Smooth muscle cell (in vitro differentiated cells): Measurements from ENCODE around the gene EMILIN2. TPM values are rescaled to one million over a fixed set of nuclear protein-coding genes. Genes with fewer than 3 reads are reported as not detected.

Experiments
- DNase-seq: peaks from one replicate; lab custom pipeline; 2025; ENCODE audit not compliant: unreplicated experiment; lab: John Stamatoyannopoulos, UW
- H2AFZ ChIP-seq: fragments of 200-600 bp; sonication (generic); 2 replicates; pipeline ENCODE4 v1.6.0; 2016; ENCODE audit warnings: antibody characterized with exemption, low read depth, mild to moderate bottlenecking
- H3F3A ChIP-seq: fragments of 200-600 bp; sonication (generic); 2 replicates; pipeline ENCODE4 v1.6.0; 2017; ENCODE audit warnings: antibody characterized with exemption, low read depth
- H3K27ac ChIP-seq: fragments of 200-600 bp; sonication (generic); 2 replicates; pipeline ENCODE4 v1.5.1; 2016; ENCODE audit warnings: low read depth, mild to moderate bottlenecking
- H3K27me3 ChIP-seq: fragments of 200-600 bp; sonication (generic); 2 replicates; pipeline ENCODE4 v1.6.1; 2016; ENCODE audit warnings: low read depth, mild to moderate bottlenecking
- H3K36me3 ChIP-seq: fragments of 200-600 bp; sonication (generic); 2 replicates; pipeline ENCODE4 v1.5.1; 2016; ENCODE audit warnings: low read depth
- H3K4me1 ChIP-seq: fragments of 200-600 bp; sonication (generic); 2 replicates; pipeline ENCODE4 v1.5.1; 2016; ENCODE audit warnings: low read depth
- H3K4me2 ChIP-seq: fragments of 200-600 bp; sonication (generic); 2 replicates; pipeline ENCODE4 v1.6.0; 2016; ENCODE audit warnings: mild to moderate bottlenecking
- H3K4me3 ChIP-seq: fragments of 200-600 bp; sonication (generic); 2 replicates; pipeline ENCODE4 v1.5.1; 2016; ENCODE audit warnings: mild to moderate bottlenecking
- H3K79me2 ChIP-seq: fragments of 200-600 bp; sonication (generic); 2 replicates; pipeline ENCODE4 v1.6.0; 2016; ENCODE audit warnings: low read depth, mild to moderate bottlenecking
- H3K9ac ChIP-seq: fragments of 200-600 bp; sonication (generic); 2 replicates; pipeline ENCODE4 v1.6.0; 2016; ENCODE audit warnings: low read depth
- H3K9me3 ChIP-seq: fragments of 200-600 bp; sonication (generic); replicated peaks from 2 replicates; pipeline ENCODE4 v1.5.1; 2016; ENCODE audit warnings: low read depth
- H4K20me1 ChIP-seq: fragments of 200-600 bp; sonication (generic); 2 replicates; pipeline ENCODE4 v1.6.0; 2016; ENCODE audit warnings: low read depth
- WGBS: methylation state at CpG from one replicate; pipeline ENCODE4 v1.1.7; 2016; ENCODE audit warnings: low lambda C conversion rate; 5-methylcytosine and 5-hydroxymethylcytosine counted together
- polyA plus RNA-seq: library from polyadenylated mRNA; unstranded; fragments of >200 nt; fragmentation: Nextera tagmentation; extraction: Ambion mirVana; gene quantifications from 2 replicates; pipeline ENCODE4 v1.2.1, GENCODE V29; 2016
- total RNA-seq: library from RNA; depleted of rRNA; stranded (reverse); fragments of >200 nt; gene quantifications from 2 replicates; pipeline ENCODE4 v1.2.3, GENCODE V29; 2014
- TF ChIP-seq, protein P1 (sequence below): fragments of 200-600 bp; sonication (generic); IDR thresholded peaks from 2 replicates; pipeline ENCODE4 v1.5.1; 2017; ENCODE audit warnings: borderline replicate concordance, mild to moderate bottlenecking, antibody characterized with exemption; ENCODE audit not compliant: insufficient read depth, poor library complexity, severe bottlenecking

Gene EMILIN2
- total and polyA plus RNA-seq, 2 experiments from 2014 or later = 6.5 to 22.9 TPM

DNA sequence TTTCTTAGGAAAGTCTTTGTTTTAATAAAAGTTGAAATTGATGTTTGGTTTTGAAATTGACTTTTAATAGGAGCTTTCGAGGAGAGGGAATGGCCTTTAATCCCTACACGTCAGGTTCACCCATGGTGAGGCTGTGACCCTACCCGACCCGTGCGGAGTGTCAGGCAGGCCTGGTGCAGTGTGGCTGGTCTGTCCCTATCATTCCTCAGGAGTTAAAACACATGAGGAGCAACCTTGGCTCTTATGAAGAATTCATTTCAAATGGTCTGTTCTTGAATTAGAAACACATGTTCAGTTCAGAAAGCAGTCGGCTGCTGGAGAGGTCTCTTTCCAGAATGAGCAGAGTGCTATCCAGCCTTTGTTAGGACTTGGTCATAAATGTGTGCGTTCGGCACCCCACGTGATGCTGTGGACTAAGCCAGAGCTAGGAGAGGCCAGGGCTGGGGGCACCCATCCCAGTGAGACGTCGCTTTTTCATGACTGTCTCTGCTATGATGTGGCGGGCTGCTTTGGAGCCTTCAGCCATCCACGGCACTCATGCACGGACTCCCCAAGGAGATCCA is 54.7 kb downstream of the EMILIN2 start:
- Histone ChIP-seq H3K79me2 (no peaks in the 10 kb centered on the region), H3K36me3 (no peaks in the 10 kb centered on the region), H3K4me2 (no peak overlapping the region), H3K27ac (no peak overlapping the region), H3K4me3 (no peak overlapping the region), H3K9ac (no peak overlapping the region), H3K4me1 (peaks cover 15% of the 10 kb centered on the region), H4K20me1 (no peaks in the 10 kb centered on the region), H3F3A (peaks cover 15% of the 10 kb centered on the region), H2AFZ (no peak overlapping the region), H3K9me3 (no peaks in the 10 kb centered on the region), H3K27me3 (no peaks in the 10 kb centered on the region)
- TF ChIP-seq, protein P1, sequence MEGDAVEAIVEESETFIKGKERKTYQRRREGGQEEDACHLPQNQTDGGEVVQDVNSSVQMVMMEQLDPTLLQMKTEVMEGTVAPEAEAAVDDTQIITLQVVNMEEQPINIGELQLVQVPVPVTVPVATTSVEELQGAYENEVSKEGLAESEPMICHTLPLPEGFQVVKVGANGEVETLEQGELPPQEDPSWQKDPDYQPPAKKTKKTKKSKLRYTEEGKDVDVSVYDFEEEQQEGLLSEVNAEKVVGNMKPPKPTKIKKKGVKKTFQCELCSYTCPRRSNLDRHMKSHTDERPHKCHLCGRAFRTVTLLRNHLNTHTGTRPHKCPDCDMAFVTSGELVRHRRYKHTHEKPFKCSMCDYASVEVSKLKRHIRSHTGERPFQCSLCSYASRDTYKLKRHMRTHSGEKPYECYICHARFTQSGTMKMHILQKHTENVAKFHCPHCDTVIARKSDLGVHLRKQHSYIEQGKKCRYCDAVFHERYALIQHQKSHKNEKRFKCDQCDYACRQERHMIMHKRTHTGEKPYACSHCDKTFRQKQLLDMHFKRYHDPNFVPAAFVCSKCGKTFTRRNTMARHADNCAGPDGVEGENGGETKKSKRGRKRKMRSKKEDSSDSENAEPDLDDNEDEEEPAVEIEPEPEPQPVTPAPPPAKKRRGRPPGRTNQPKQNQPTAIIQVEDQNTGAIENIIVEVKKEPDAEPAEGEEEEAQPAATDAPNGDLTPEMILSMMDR = no peak
- WGBS = 82% methylated on average over 14 of the region's 14 CpGs
- DNase-seq = no peak

DNA sequence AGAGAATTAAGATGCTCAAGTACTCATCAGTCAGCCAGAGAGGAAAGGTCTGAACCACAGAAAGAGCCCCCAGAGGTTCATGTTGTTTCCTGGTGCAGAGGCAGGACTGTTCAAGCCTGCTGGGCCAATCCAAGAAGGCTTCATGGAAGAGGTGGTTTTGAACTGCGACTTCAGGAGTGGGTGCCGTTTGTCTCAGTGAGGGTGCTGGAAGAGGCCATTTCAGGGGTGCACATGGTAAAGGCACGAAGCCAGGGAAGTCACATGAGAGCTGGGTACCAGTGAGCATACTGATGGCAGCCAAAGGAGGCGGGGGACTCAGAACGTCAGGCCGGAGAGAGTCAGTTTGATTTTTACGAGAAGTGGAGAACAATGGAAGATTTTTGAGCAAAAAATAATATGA is 55.5 kb downstream of the EMILIN2 start:
- Histone ChIP-seq H3K4me1 (peaks cover 13% of the 10 kb centered on the region), H2AFZ (no peak overlapping the region), H3K4me2 (no peak overlapping the region), H3K79me2 (no peaks in the 10 kb centered on the region), H3K9me3 (no peaks in the 10 kb centered on the region), H3K27me3 (no peaks in the 10 kb centered on the region), H3K9ac (no peak overlapping the region), H3K4me3 (no peak overlapping the region), H3F3A (peaks cover 17% of the 10 kb centered on the region), H3K36me3 (no peaks in the 10 kb centered on the region), H4K20me1 (peaks cover 3% of the 10 kb centered on the region), H3K27ac (no peak overlapping the region)
- TF ChIP-seq, protein P1 = no peak
- WGBS = 96% methylated on average over 7 of the region's 7 CpGs
- DNase-seq = no peak

DNA sequence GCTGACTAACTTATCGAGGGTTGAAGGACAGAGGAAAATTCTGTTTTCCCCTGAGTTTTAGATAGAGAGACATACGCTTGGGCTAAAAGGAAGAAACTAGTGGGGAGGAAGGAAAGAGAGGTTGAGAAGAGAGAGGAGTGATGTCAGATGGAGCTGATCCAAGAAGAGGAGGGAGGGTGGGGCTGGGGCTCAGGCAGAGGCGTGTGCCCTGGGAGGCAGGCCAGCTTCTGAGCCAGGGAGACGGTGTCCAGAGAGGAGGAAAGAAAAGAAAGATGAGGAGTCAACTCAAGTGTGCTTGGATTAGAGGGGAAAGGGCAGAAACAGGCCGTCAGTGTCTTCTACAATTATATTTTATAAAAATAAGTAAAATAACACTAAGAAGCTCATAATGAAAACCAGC is 56.2 kb downstream of the EMILIN2 start:
- TF ChIP-seq, protein P1 = no peak
- WGBS = 52% methylated on average over 5 of the region's 5 CpGs
- Histone ChIP-seq H4K20me1 (peaks cover 10% of the 10 kb centered on the region), H3K9me3 (no peaks in the 10 kb centered on the region), H3K9ac (no peak overlapping the region), H3K36me3 (no peaks in the 10 kb centered on the region), H3K4me1 (peaks cover 12% of the 10 kb centered on the region), H3K79me2 (no peaks in the 10 kb centered on the region), H3K27me3 (no peaks in the 10 kb centered on the region), H3K27ac (no peak overlapping the region), H3F3A (peaks cover 19% of the 10 kb centered on the region), H2AFZ (no peak overlapping the region), H3K4me3 (no peak overlapping the region), H3K4me2 (no peak overlapping the region)
- no peak for DNase-seq
